ENCODE results near the gene PLK3. TPM values are rescaled to one million over a fixed set of nuclear protein-coding genes. Genes with fewer than 3 reads are reported as not detected.

Gene PLK3
- total RNA-seq, 4 donors from 2014 or later: 1.8 to 36.6 (median 21.1) TPM

DNA sequence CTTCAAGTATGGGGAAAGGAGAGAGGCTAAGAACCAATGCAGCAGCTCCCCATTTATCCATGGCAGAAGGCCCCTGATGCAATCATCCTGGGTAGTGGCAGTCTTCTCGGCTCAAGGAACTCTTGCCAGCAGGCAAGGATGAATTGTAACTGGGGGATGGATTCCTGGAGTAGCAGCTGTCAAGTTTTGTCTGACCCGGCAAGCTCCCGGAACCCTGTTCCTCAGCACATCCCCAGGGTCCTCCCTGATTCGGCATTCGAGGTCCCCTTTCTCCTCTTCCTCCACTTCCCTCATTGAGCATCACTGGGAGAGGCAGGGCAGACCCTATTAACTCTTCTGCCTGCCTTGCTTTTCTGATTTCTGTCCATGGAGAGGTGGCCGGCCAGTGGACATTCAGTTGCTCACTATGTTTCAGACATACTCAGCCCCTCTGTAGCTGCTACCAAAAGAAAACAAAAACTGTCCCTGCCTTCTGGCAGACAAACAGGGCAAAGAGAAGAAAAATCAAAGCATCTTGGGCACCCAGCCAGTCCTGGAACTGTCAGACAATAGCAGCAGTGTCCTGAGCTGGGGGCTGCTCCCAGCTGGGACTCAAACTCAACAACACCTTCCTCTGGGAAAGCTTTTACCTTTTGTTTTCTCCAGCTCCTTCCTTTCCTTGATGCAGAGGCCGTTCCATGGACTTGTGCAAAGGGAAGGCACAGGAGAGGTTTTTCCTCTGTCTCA is 48.4 kb downstream of the PLK3 start:
- Histone ChIP-seq H3K4me1 (no peaks in the 10 kb centered on the region), H3K36me3 (no peaks in the 10 kb centered on the region), H3K9me3 (no peaks in the 10 kb centered on the region), H3K4me3 (no peak overlapping the region), H3K27me3 (no peaks in the 10 kb centered on the region), H3K27ac (no peak overlapping the region)
- no peak for DNase-seq
- TF ChIP-seq, protein P1, sequence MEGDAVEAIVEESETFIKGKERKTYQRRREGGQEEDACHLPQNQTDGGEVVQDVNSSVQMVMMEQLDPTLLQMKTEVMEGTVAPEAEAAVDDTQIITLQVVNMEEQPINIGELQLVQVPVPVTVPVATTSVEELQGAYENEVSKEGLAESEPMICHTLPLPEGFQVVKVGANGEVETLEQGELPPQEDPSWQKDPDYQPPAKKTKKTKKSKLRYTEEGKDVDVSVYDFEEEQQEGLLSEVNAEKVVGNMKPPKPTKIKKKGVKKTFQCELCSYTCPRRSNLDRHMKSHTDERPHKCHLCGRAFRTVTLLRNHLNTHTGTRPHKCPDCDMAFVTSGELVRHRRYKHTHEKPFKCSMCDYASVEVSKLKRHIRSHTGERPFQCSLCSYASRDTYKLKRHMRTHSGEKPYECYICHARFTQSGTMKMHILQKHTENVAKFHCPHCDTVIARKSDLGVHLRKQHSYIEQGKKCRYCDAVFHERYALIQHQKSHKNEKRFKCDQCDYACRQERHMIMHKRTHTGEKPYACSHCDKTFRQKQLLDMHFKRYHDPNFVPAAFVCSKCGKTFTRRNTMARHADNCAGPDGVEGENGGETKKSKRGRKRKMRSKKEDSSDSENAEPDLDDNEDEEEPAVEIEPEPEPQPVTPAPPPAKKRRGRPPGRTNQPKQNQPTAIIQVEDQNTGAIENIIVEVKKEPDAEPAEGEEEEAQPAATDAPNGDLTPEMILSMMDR (IDR thresholded peaks at IDR 0.05): no peak
- no peak for TF ChIP-seq POLR2A (IDR thresholded peaks at IDR 0.05)
- intact Hi-C loops (cut with DNase I; ENCODE audit: low total_unique reads): loop anchor here (10.0 kb wide), 1 partner anchor 124 kb away; no protein-coding TSS in a partner anchor

DNA sequence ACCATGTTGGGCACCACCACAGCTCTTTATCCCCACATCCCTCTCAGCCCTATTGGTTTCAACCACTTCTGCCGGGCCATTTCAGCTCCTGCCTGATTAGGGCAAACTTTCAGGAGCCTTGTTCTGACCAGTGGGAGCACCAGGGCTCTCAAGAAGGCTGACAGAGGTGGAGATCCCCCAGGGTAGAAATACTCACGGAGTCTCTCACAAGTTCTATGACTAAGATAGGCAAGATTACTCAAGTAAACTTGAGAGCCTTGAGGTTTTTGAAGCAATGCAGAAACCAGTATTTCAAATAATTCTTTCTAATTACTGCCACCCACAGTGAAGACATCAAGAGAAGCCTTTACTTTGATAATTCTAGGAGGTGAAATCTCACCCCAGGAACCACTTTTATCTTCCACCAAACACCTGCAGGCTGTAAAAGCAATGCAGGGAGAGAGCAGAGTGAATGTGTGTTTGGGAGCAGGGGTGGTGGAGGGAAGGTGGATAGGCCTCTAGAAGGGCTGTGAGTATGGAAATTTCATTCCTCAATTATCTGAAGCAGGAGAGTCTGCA is 49.5 kb downstream of the PLK3 start:
- Histone ChIP-seq H3K4me3 (no peak overlapping the region), H3K27me3 (no peaks in the 10 kb centered on the region), H3K4me1 (no peaks in the 10 kb centered on the region), H3K9me3 (no peaks in the 10 kb centered on the region), H3K27ac (no peak overlapping the region), H3K36me3 (no peaks in the 10 kb centered on the region)
- TF ChIP-seq POLR2A (IDR thresholded peaks at IDR 0.05): no peak
- TF ChIP-seq, protein P1 (IDR thresholded peaks at IDR 0.05): no peak
- intact Hi-C loops (cut with DNase I; ENCODE audit: low total_unique reads): loop anchor here (10.0 kb wide), 1 partner anchor 125 kb away; no protein-coding TSS in a partner anchor
- no peak for DNase-seq

GRCh38 chr1:44851308-44851707 is 51.1 kb downstream of the PLK3 start:
- Histone ChIP-seq H3K4me3 (no peak overlapping the region), H3K36me3 (no peaks in the 10 kb centered on the region), H3K4me1 (no peaks in the 10 kb centered on the region), H3K9me3 (no peaks in the 10 kb centered on the region), H3K27ac (no peak overlapping the region), H3K27me3 (no peaks in the 10 kb centered on the region)
- no peak for DNase-seq
- intact Hi-C loops (cut with DNase I; ENCODE audit: low total_unique reads): no loop called here
- TF ChIP-seq, protein P1 (IDR thresholded peaks at IDR 0.05): no peak
- no peak for TF ChIP-seq POLR2A (IDR thresholded peaks at IDR 0.05)

DNA sequence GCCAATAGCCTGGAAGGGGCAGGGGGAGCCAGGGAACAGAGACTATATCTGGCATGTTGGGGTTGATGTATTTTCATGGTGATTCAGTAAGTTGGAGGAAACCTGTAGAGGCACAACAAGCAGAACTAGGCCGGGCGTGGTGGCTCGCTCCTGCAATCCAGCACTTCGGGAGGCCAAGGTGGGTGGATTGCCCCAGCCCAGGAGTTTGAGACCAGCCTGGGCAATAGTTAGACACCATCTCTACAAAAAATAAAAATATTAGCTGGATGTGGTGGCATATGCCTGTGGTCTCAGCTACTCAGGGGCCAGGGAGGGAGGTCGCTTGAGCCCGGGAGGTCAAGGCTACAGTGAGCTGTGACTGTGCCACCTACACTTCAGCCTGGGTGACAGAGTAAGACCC is 53.0 kb downstream of the PLK3 start:
- TF ChIP-seq, protein P1 (IDR thresholded peaks at IDR 0.05): no peak
- TF ChIP-seq POLR2A (IDR thresholded peaks at IDR 0.05): no peak
- no peak for DNase-seq
- H3K4me3 ChIP-seq: no peak overlapping the region
- no peaks in the 10 kb centered on the region for H3K4me1 ChIP-seq
- H3K9me3 ChIP-seq: no peaks in the 10 kb centered on the region
- no peaks in the 10 kb centered on the region for H3K27me3 ChIP-seq
- no peak overlapping the region for H3K27ac ChIP-seq
- intact Hi-C loops (cut with DNase I; ENCODE audit: low total_unique reads): no loop called here
- H3K36me3 ChIP-seq: no peaks in the 10 kb centered on the region

GRCh38 chr1:44854970-44855369 is 54.8 kb downstream of the PLK3 start:
- DNase-seq: no peak
- intact Hi-C loops (cut with DNase I; ENCODE audit: low total_unique reads): no loop called here
- Histone ChIP-seq H3K27me3 (no peaks in the 10 kb centered on the region), H3K9me3 (no peaks in the 10 kb centered on the region), H3K36me3 (no peaks in the 10 kb centered on the region), H3K4me3 (no peak overlapping the region), H3K27ac (no peak overlapping the region), H3K4me1 (no peaks in the 10 kb centered on the region)
- TF ChIP-seq, protein P1 (IDR thresholded peaks at IDR 0.05): no peak
- TF ChIP-seq POLR2A (IDR thresholded peaks at IDR 0.05): no peak

Data from uterus (tissue), 4 donors.